HUES6 (cell line): Measurements from ENCODE around the gene ZNF429.
"Not testable (repeated sequence)": the region's sequence is repeated elsewhere in the genome, so short reads cannot be mapped to it uniquely, and the experiment has no call there.

Experiments used
- H3K27ac ChIP-seq: 2 replicates; pipeline ENCODE4 v1.7.0; 2013; ENCODE audit warnings: low read depth, mild to moderate bottlenecking, low read length, inconsistent platforms
- H3K27me3 ChIP-seq: 2 replicates; pipeline ENCODE4 v1.6.1; 2013; ENCODE audit warnings: low read length; ENCODE audit not compliant: control insufficient read depth, insufficient read depth
- H3K36me3 ChIP-seq: 2 replicates; pipeline ENCODE4 v1.6.1; 2013; ENCODE audit warnings: low read length; ENCODE audit not compliant: control insufficient read depth, insufficient read depth
- H3K4me1 ChIP-seq: 2 replicates; pipeline ENCODE4 v1.6.1; 2013; ENCODE audit warnings: low read length; ENCODE audit not compliant: control insufficient read depth, insufficient read depth
- H3K4me3 ChIP-seq: 2 replicates; pipeline ENCODE4 v1.5.1; 2013; ENCODE audit warnings: low read depth, low read length
- H3K9ac ChIP-seq: one replicate; pipeline ENCODE4 v1.6.1; 2013; ENCODE audit warnings: mild to moderate bottlenecking, low read length
- H3K9me3 ChIP-seq: 2 replicates; pipeline ENCODE4 v1.6.1; 2013; ENCODE audit warnings: low read depth, low read length; ENCODE audit not compliant: control insufficient read depth, insufficient read depth

Gene ZNF429

GRCh38 chr19:21513651-21514050, 8.2 kb downstream of the ZNF429 start:
- Histone ChIP-seq H3K4me3 (no peak overlapping the region), H3K27me3 (no peaks in the 10 kb centered on the region), H3K27ac (no peak overlapping the region), H3K36me3 (peaks cover under 1% of the 10 kb centered on the region; the same call in 1 of the 2 replicates), H3K9me3 (peaks cover 48% of the 10 kb centered on the region), H3K9ac (no peak overlapping the region), H3K4me1 (no peaks in the 10 kb centered on the region)

- peaks cover 24% of the 10 kb centered on the region; the same call in 1 of the 2 replicates for H3K36me3 ChIP-seq
- no peak overlapping the region for H3K4me3 ChIP-seq
- H3K9me3 ChIP-seq, result peaks cover 71% of the 10 kb centered on the region
Measured at GRCh38 chr19:21519488-21519887, 14.1 kb downstream of the ZNF429 start.

GRCh38 chr19:21532904-21533303, 27.5 kb downstream of the ZNF429 start:
- Histone ChIP-seq H3K9ac (no peak overlapping the region), H3K9me3 (peaks cover 56% of the 10 kb centered on the region), H3K36me3 (peaks cover 21% of the 10 kb centered on the region), H3K27me3 (no peaks in the 10 kb centered on the region), H3K4me1 (no peaks in the 10 kb centered on the region), H3K4me3 (no peak overlapping the region), H3K27ac (no peak overlapping the region)

More at GRCh38 chr19:21519488-21519887, 14.1 kb downstream of the ZNF429 start:
- Histone ChIP-seq H3K9ac (no peak overlapping the region), H3K4me1 (no peaks in the 10 kb centered on the region), H3K27ac (no peak overlapping the region), H3K27me3 (no peaks in the 10 kb centered on the region)

GRCh38 chr19:21536741-21537290, 31.4 kb downstream of the ZNF429 start:
- H3K9ac ChIP-seq, H3K27ac ChIP-seq, H3K4me1 ChIP-seq, H3K27me3 ChIP-seq, H3K4me3 ChIP-seq: not testable (repeated sequence)
- H3K36me3 ChIP-seq, result peaks cover 16% of the 10 kb centered on the region; the same call in 1 of the 2 replicates
- peaks cover 44% of the 10 kb centered on the region for H3K9me3 ChIP-seq

GRCh38 chr19:21559444-21559843, 54.0 kb downstream of the ZNF429 start:
- no peaks in the 10 kb centered on the region for H3K27me3 ChIP-seq
- H3K9me3 ChIP-seq, result peaks cover 48% of the 10 kb centered on the region
- no peak overlapping the region for H3K4me3 ChIP-seq
- H3K27ac ChIP-seq, result no peak overlapping the region
- no peaks in the 10 kb centered on the region for H3K4me1 ChIP-seq
- H3K9ac ChIP-seq, result no peak overlapping the region
- no peaks in the 10 kb centered on the region for H3K36me3 ChIP-seq

GRCh38 chr19:21564406-21564805, 59.0 kb downstream of the ZNF429 start:
- Histone ChIP-seq H3K27ac (no peak overlapping the region), H3K4me3 (no peak overlapping the region), H3K36me3 (no peaks in the 10 kb centered on the region), H3K27me3 (no peaks in the 10 kb centered on the region), H3K4me1 (no peaks in the 10 kb centered on the region), H3K9me3 (peaks cover 47% of the 10 kb centered on the region), H3K9ac (no peak overlapping the region)

- no peak overlapping the region for H3K9ac ChIP-seq
- no peaks in the 10 kb centered on the region for H3K27me3 ChIP-seq
- no peak overlapping the region for H3K4me3 ChIP-seq
- peaks cover 48% of the 10 kb centered on the region for H3K9me3 ChIP-seq
- H3K4me1 ChIP-seq, result no peaks in the 10 kb centered on the region
- no peaks in the 10 kb centered on the region for H3K36me3 ChIP-seq
- no peak overlapping the region for H3K27ac ChIP-seq
Measured at GRCh38 chr19:21566073-21566472, 60.7 kb downstream of the ZNF429 start.

- not testable (repeated sequence) for H3K27ac ChIP-seq, H3K9ac ChIP-seq, H3K4me1 ChIP-seq, H3K27me3 ChIP-seq, H3K4me3 ChIP-seq, H3K36me3 ChIP-seq
- H3K9me3 ChIP-seq, result peaks cover 63% of the 10 kb centered on the region
Measured at GRCh38 chr19:21567806-21568205, 62.4 kb downstream of the ZNF429 start.

- Histone ChIP-seq H3K27ac (no peak overlapping the region), H3K4me1 (no peaks in the 10 kb centered on the region), H3K36me3 (no peaks in the 10 kb centered on the region), H3K4me3 (no peak overlapping the region), H3K9me3 (peaks cover 62% of the 10 kb centered on the region), H3K9ac (no peak overlapping the region), H3K27me3 (no peaks in the 10 kb centered on the region)
Measured at GRCh38 chr19:21568816-21569493, 63.6 kb downstream of the ZNF429 start.

- H3K27ac ChIP-seq, result no peak overlapping the region
- H3K27me3 ChIP-seq, result no peaks in the 10 kb centered on the region
- no peak overlapping the region for H3K4me3 ChIP-seq
- no peak overlapping the region for H3K9ac ChIP-seq
- H3K9me3 ChIP-seq, result peaks cover 64% of the 10 kb centered on the region
- no peaks in the 10 kb centered on the region for H3K4me1 ChIP-seq
- no peaks in the 10 kb centered on the region for H3K36me3 ChIP-seq
Measured at GRCh38 chr19:21569494-21569865, 64.1 kb downstream of the ZNF429 start.

GRCh38 chr19:21571316-21571715, 65.9 kb downstream of the ZNF429 start:
- Histone ChIP-seq H3K27me3 (no peaks in the 10 kb centered on the region), H3K9ac (no peak overlapping the region), H3K36me3 (no peaks in the 10 kb centered on the region), H3K4me3 (no peak overlapping the region), H3K9me3 (peaks cover 71% of the 10 kb centered on the region), H3K27ac (no peak overlapping the region), H3K4me1 (no peaks in the 10 kb centered on the region)
